HFFc6 (cell line): ENCODE results near the gene LARP4. TPM values are rescaled to one million over a fixed set of nuclear protein-coding genes. Genes with fewer than 3 reads are reported as not detected.
"Not testable (repeated sequence)": the region's sequence is repeated elsewhere in the genome, so short reads cannot be mapped to it uniquely, and the experiment has no call there.

Experiments
- DNase-seq: peaks from one replicate; pipeline ENCODE4 v3.0.0-alpha.2; 2018
- H3K27ac Mint-ChIP-seq: 2 replicates; pipeline ENCODE4 v1.8.0; 2020; ENCODE audit warnings: mild to moderate bottlenecking, mixed read lengths
- H3K27me3 Mint-ChIP-seq: 2 replicates; pipeline ENCODE4 v1.8.0; 2021; ENCODE audit warnings: mild to moderate bottlenecking, moderate library complexity, mixed read lengths; ENCODE audit not compliant: insufficient read depth
- H3K36me3 Mint-ChIP-seq: 2 replicates; pipeline ENCODE4 v1.8.0; 2021; ENCODE audit warnings: low read depth, mixed read lengths
- H3K4me1 Mint-ChIP-seq: 2 replicates; pipeline ENCODE4 v1.8.0; 2020; ENCODE audit warnings: low read depth, mixed read lengths
- H3K4me3 Mint-ChIP-seq: 2 replicates; pipeline ENCODE4 v1.8.0; 2020; ENCODE audit warnings: mild to moderate bottlenecking, moderate library complexity, mixed read lengths
- H3K9me3 Mint-ChIP-seq: 2 replicates; pipeline ENCODE4 v1.8.0; 2020; ENCODE audit warnings: mild to moderate bottlenecking, mixed read lengths
- CTCF ChIP-seq: fragments of 200-600 bp; sonication (generic); IDR thresholded peaks from 2 replicates; pipeline ENCODE4 v1.5.0; 2021; ENCODE audit warnings: antibody characterized with exemption, mild to moderate bottlenecking
- total RNA-seq, 6 experiments: library from RNA; stranded (reverse); fragmentation: NEBNext Ultra II Directional; extraction: Animal tissue kit (Norgen Biotek cat#: 25700); gene quantifications; 2 replicates in 1 of 6; 3 replicates in 5 of 6; pipeline ENCODE4 v1.2.3, GENCODE V29; 2021

LARP4 gene
- total RNA-seq, 6 experiments from 2014 or later: 51.3 to 59.6 (median 57.2) TPM

- H3K9me3 Mint-ChIP-seq: no peaks in the 10 kb centered on the region
- H3K27ac Mint-ChIP-seq: no peak overlapping the region
- H3K4me1 Mint-ChIP-seq: no peaks in the 10 kb centered on the region
- H3K36me3 Mint-ChIP-seq: no peaks in the 10 kb centered on the region
- no peak overlapping the region for H3K4me3 Mint-ChIP-seq
- TF ChIP-seq CTCF: no peak
- no peak for DNase-seq
- peaks cover 1% of the 10 kb centered on the region for H3K27me3 Mint-ChIP-seq
Measured at GRCh38 chr12:50375802-50376201, 24.9 kb upstream of the LARP4 start.

GRCh38 chr12:50380761-50381325 is 19.8 kb upstream of the LARP4 start:
- H3K4me1 Mint-ChIP-seq: no peaks in the 10 kb centered on the region
- no peaks in the 10 kb centered on the region for H3K36me3 Mint-ChIP-seq
- no peak overlapping the region for H3K4me3 Mint-ChIP-seq
- TF ChIP-seq CTCF: no peak
- H3K27me3 Mint-ChIP-seq: peaks cover 1% of the 10 kb centered on the region
- H3K9me3 Mint-ChIP-seq: no peaks in the 10 kb centered on the region
- DNase-seq: no peak
- H3K27ac Mint-ChIP-seq: no peak overlapping the region

DNA sequence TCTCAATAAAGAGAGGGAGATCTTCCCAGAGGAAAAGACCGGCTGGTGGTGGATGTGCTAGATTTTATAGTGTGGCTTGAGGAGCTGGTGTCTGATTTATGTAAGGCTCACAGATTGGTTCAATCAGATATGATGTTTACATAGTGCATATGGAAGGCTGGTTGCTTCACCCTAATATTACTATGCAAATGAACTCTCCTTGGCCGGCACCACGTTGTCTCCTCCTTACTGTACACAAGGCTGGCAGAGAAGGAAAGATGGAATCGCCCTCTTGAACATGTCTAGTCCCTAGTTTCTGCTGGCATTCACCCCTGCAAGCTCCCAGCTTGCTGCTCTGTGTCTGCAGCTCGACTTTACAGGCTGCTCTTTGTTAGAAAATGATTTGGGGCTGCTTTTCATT is 13.2 kb upstream of the LARP4 start:
- peak overlapping the region; percentile 62 for H3K4me3 Mint-ChIP-seq
- H3K36me3 Mint-ChIP-seq: no peaks in the 10 kb centered on the region
- DNase-seq: no peak
- H3K4me1 Mint-ChIP-seq: peaks cover 38% of the 10 kb centered on the region
- no peak for TF ChIP-seq CTCF
- peak overlapping the region; percentile 21; the same call in 1 of the 2 replicates for H3K27ac Mint-ChIP-seq
- no peaks in the 10 kb centered on the region for H3K9me3 Mint-ChIP-seq
- H3K27me3 Mint-ChIP-seq: no peaks in the 10 kb centered on the region

- no peak for DNase-seq
- Mint-ChIP-seq H3K4me3 (peak overlapping the region; percentile 62), H3K27ac (no peak overlapping the region), H3K36me3 (no peaks in the 10 kb centered on the region), H3K9me3 (no peaks in the 10 kb centered on the region), H3K4me1 (peaks cover 38% of the 10 kb centered on the region), H3K27me3 (no peaks in the 10 kb centered on the region)
- no peak for TF ChIP-seq CTCF
Measured at GRCh38 chr12:50387972-50388478, 12.7 kb upstream of the LARP4 start.

DNA sequence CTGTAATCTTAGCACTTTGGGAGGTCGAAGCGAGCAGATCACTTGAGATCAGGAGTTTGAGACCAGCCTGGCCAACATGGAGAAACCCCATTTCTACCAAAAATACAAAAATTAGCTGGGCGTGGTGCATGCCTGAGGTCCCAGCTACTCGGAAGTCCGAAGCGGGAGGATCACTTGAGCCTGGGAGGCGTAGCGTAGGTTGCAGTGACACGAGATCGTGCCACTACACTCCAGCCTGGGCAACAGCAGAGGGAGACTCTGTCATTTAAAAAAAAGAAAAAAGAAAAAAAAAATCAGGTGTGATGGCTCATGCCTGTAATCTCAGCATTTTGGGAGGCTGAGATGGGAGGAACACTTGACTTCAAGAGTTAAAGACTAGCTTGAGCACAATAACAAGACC is 11.9 kb upstream of the LARP4 start:
- H3K27ac Mint-ChIP-seq, H3K4me3 Mint-ChIP-seq, H3K36me3 Mint-ChIP-seq, H3K9me3 Mint-ChIP-seq, DNase-seq, H3K27me3 Mint-ChIP-seq: not testable (repeated sequence)
- peaks cover 38% of the 10 kb centered on the region for H3K4me1 Mint-ChIP-seq

DNA sequence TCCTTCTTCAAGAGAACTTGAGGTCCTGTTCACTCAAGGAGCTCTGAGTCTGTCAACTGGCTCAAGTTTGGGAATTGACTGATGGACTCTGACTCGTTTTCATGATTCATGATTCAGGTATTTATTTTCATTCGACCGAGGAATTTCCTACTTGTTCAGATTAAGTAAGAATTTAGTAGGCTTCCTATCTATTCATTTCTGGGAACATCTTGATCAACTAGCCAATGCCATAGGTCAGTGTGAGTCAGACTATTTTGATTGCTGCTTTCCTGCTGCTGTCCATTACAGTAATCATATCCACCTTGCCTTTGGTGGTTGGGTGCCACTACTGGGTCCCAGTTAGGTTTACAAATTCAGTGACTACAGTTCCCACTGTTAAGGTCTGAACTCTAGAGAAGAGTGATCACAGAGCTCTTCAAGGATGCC is 10.4 kb upstream of the LARP4 start:
- Mint-ChIP-seq H3K9me3 (no peaks in the 10 kb centered on the region), H3K4me3 (peak overlapping the region; percentile 19; the same call in 1 of the 2 replicates), H3K4me1 (peaks cover 38% of the 10 kb centered on the region), H3K36me3 (no peaks in the 10 kb centered on the region), H3K27ac (peak overlapping the region; percentile 78), H3K27me3 (no peaks in the 10 kb centered on the region)
- peak; percentile 84 for DNase-seq
- no peak for TF ChIP-seq CTCF
